ENCODE data around the gene MCM6. TPM values are rescaled to one million over a fixed set of nuclear protein-coding genes. Genes with fewer than 3 reads are reported as not detected.

Gene MCM6
- total and polyA plus RNA-seq, 2 experiments from 2014 or later = 74.7 to 133 TPM

DNA sequence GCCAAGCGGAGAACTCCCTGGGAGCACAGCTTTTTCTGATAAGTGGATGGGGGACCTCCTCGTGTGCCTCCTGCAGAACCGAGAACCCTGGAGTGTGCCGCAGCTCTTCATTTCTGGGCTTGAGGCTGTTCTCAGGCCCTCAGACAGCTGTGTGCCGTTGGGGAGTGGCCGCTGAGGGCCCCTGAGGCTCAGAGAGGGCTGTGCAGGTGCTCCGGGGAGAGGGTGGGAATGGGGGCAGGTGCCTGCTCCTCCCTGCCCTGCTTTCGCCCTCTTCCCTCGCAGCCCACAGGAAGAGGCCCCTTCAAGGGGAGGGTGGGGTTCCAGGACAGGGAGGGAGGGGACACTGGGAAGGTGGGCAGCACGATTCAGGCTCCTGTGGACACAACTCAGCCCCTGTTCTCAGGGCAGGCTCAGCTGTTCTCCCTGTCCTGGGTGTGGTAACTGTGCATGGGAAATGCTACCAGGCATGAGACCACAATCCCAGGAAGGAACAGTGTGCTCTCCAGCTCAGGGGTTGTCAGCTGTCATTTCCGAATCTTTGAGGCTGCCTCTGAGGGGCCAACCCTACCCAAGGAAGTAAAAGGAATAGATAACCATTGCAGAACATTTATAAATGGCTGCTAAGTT is 50.6 kb downstream of the MCM6 start:
- ATAC-seq = peak; percentile 73
- no peak for DNase-seq (ENCODE audit: low spot score)
- Histone ChIP-seq H3K4me2 (no peak overlapping the region), H3K4me3 (no peak overlapping the region), H2AFZ (peak overlapping the region; percentile 76; the same call in 1 of the 2 replicates), H3K36me3 (ENCODE audit: insufficient read depth) (no peaks in the 10 kb centered on the region), H3K9me2 (ENCODE audit: insufficient read depth) (peaks cover 2% of the 10 kb centered on the region; the same call in 1 of the 2 replicates), H3K4me1 (ENCODE audit: insufficient read depth) (no peaks in the 10 kb centered on the region), H3K27me3 (ENCODE audit: insufficient read depth) (no peaks in the 10 kb centered on the region), H3F3A (replicated peaks; ENCODE audit: low read depth) (no peaks in the 10 kb centered on the region), H4K20me1 (replicated peaks; ENCODE audit: insufficient read depth) (no peaks in the 10 kb centered on the region), H3K79me2 (replicated peaks; ENCODE audit: insufficient read depth) (no peaks in the 10 kb centered on the region), H3K27ac (ENCODE audit: low read depth) (no peak overlapping the region)
- Mint-ChIP-seq H3K27ac (no peak overlapping the region), H3K27me3 (ENCODE audit: insufficient read depth, low read depth, poor library complexity) (no peaks in the 10 kb centered on the region), H3K4me3 (no peak overlapping the region), H3K9me3 (peaks cover 12% of the 10 kb centered on the region; the same call in 2 of the 3 replicates), H3K4me1 (no peaks in the 10 kb centered on the region), H3K36me3 (ENCODE audit: low read depth) (no peaks in the 10 kb centered on the region; the same call in 2 of the 3 replicates)
- TF ChIP-seq POLR2AphosphoS5 (IDR thresholded peaks at IDR 0.05; ENCODE audit: low read depth) (no peak), ZNF114 (CRISPR knock-in tag; IDR thresholded peaks at IDR 0.05) (no peak), STAT1 (IDR thresholded peaks at IDR 0.05; ENCODE audit: unreplicated experiment) (no peak), NANOG (IDR thresholded peaks at IDR 0.05; ENCODE audit: borderline replicate concordance) (no peak), JUNB (IDR thresholded peaks at IDR 0.05; ENCODE audit: unreplicated experiment) (no peak), CREB1 (CRISPR knock-in tag; IDR thresholded peaks at IDR 0.05; ENCODE audit: low read depth) (no peak), ETS1 (IDR thresholded peaks at IDR 0.05) (no peak), REST (IDR thresholded peaks at IDR 0.05; ENCODE audit: unreplicated experiment) (no peak), ZNF331 (CRISPR knock-in tag; IDR thresholded peaks at IDR 0.05; ENCODE audit: low read depth) (no peak), EZH2phosphoT487 (IDR thresholded peaks at IDR 0.05; ENCODE audit: unreplicated experiment) (no peak), EZH2 (IDR thresholded peaks at IDR 0.05; ENCODE audit: low read depth, unreplicated experiment) (no peak)
- TF ChIP-seq, protein P1, sequence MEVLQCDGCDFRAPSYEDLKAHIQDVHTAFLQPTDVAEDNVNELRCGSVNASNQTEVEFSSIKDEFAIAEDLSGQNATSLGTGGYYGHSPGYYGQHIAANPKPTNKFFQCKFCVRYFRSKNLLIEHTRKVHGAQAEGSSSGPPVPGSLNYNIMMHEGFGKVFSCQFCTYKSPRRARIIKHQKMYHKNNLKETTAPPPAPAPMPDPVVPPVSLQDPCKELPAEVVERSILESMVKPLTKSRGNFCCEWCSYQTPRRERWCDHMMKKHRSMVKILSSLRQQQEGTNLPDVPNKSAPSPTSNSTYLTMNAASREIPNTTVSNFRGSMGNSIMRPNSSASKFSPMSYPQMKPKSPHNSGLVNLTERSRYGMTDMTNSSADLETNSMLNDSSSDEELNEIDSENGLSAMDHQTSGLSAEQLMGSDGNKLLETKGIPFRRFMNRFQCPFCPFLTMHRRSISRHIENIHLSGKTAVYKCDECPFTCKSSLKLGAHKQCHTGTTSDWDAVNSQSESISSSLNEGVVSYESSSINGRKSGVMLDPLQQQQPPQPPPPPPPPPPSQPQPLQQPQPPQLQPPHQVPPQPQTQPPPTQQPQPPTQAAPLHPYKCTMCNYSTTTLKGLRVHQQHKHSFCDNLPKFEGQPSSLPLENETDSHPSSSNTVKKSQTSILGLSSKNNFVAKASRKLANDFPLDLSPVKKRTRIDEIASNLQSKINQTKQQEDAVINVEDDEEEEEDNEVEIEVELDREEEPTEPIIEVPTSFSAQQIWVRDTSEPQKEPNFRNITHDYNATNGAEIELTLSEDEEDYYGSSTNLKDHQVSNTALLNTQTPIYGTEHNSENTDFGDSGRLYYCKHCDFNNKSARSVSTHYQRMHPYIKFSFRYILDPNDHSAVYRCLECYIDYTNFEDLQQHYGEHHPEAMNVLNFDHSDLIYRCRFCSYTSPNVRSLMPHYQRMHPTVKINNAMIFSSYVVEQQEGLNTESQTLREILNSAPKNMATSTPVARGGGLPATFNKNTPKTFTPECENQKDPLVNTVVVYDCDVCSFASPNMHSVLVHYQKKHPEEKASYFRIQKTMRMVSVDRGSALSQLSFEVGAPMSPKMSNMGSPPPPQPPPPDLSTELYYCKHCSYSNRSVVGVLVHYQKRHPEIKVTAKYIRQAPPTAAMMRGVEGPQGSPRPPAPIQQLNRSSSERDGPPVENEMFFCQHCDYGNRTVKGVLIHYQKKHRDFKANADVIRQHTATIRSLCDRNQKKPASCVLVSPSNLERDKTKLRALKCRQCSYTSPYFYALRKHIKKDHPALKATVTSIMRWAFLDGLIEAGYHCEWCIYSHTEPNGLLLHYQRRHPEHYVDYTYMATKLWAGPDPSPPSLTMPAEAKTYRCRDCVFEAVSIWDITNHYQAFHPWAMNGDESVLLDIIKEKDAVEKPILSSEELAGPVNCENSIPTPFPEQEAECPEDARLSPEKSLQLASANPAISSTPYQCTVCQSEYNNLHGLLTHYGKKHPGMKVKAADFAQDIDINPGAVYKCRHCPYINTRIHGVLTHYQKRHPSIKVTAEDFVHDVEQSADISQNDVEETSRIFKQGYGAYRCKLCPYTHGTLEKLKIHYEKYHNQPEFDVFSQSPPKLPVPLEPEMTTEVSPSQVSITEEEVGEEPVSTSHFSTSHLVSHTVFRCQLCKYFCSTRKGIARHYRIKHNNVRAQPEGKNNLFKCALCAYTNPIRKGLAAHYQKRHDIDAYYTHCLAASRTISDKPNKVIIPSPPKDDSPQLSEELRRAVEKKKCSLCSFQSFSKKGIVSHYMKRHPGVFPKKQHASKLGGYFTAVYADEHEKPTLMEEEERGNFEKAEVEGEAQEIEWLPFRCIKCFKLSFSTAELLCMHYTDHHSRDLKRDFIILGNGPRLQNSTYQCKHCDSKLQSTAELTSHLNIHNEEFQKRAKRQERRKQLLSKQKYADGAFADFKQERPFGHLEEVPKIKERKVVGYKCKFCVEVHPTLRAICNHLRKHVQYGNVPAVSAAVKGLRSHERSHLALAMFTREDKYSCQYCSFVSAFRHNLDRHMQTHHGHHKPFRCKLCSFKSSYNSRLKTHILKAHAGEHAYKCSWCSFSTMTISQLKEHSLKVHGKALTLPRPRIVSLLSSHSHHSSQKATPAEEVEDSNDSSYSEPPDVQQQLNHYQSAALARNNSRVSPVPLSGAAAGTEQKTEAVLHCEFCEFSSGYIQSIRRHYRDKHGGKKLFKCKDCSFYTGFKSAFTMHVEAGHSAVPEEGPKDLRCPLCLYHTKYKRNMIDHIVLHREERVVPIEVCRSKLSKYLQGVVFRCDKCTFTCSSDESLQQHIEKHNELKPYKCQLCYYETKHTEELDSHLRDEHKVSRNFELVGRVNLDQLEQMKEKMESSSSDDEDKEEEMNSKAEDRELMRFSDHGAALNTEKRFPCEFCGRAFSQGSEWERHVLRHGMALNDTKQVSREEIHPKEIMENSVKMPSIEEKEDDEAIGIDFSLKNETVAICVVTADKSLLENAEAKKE (CRISPR knock-in tag; IDR thresholded peaks at IDR 0.05) = no peak
- TF ChIP-seq, protein P2, sequence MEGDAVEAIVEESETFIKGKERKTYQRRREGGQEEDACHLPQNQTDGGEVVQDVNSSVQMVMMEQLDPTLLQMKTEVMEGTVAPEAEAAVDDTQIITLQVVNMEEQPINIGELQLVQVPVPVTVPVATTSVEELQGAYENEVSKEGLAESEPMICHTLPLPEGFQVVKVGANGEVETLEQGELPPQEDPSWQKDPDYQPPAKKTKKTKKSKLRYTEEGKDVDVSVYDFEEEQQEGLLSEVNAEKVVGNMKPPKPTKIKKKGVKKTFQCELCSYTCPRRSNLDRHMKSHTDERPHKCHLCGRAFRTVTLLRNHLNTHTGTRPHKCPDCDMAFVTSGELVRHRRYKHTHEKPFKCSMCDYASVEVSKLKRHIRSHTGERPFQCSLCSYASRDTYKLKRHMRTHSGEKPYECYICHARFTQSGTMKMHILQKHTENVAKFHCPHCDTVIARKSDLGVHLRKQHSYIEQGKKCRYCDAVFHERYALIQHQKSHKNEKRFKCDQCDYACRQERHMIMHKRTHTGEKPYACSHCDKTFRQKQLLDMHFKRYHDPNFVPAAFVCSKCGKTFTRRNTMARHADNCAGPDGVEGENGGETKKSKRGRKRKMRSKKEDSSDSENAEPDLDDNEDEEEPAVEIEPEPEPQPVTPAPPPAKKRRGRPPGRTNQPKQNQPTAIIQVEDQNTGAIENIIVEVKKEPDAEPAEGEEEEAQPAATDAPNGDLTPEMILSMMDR (conservative IDR thresholded peaks at IDR 0.05; ENCODE audit: low read depth in 2 of 2) = no peak
